Right hindlimb (tissue), 1 donor: Measurements from ENCODE around the gene ZNRD2.

Source experiments
- DNase-seq: peaks from one replicate; pipeline ENCODE4 v3.0.0-alpha.2; 2018

Gene ZNRD2

DNA sequence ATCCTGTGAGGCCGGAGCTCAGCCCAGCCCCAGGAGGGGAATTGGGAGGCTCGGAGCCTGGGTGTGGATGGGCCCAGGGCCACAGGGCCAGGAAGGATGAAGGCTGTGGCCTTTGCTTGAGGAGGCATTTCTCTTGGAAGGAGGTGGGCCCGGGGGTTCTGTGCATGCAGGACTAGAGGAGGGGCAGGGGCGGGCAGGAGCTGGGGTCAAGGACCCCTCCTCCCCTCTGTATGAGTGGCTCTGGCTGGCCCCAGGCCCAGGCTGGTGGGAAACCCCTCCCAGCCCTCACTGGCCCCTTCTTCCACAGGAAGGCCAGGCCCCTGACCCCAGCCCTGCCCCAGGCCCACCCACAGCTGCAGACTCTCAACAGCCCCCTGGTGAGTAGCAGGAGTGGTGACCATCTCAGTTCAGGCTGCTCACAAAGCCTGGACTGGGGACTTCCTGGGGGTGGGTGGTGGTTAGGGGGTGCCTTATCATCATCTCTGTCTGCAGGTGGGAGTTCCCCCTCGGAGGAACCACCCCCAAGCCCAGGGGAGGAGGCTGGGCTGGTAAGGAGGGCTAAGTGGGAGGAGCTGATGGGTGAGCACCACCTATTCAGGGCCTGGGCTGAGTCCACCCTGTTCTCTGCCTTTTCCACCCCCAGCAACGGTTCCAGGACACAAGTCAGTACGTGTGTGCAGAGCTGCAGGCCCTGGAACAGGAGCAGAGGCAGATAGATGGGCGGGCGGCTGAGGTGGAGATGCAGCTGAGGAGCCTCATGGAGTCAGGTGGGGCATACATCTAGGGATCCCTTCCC, 19.4 kb downstream of the ZNRD2 start:
- no peak for DNase-seq

- peak; percentile 86 for DNase-seq
Measured at GRCh38 chr11:65590240-65590738, 20.0 kb downstream of the ZNRD2 start.

GRCh38 chr11:65591939-65592857, 21.9 kb downstream of the ZNRD2 start:
- DNase-seq = peak; percentile 73

DNA sequence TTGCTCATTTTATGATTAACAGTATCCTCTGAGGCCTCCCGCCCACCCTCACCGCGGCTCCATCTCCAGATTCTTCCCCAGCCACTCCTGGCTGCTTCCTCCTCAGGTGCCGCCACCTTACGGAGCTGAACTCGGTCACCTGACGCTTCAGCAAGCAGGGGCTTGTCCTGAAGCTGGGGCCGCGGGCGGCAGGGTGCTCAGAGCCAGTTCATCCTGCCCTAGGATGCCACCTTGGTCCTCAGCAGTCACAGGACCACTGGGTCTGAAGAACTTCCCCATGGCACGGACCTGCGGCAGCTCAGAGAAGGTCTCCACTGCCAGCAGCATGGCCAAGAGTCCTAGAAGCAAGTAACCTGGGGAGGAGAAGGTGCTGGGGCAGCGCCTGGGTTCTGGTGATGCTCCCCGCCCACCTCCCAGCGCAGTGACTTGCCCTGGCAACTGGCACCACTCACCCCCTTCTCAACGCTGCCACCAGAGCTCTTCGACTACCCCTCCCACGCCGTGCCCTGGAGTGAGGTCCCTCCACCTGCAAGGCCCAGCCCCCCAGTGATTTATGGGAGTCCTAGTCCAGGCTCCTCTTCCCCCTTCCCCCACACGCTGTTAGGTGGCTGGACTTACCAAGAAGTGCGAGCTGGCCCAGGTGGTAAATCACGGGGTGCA, 22.7 kb downstream of the ZNRD2 start:
- no peak for DNase-seq

GRCh38 chr11:65593518-65594414, 23.5 kb downstream of the ZNRD2 start:
- DNase-seq = no peak

- no peak for DNase-seq
Measured at GRCh38 chr11:65595131-65595530, 24.9 kb downstream of the ZNRD2 start.

- no peak for DNase-seq
Measured at GRCh38 chr11:65595543-65596281, 25.4 kb downstream of the ZNRD2 start, which contains the start of gene KCNK7. Gene KCNK7, minus strand, starts transcription at chr11:65595800. Its CDS starts 28 bp downstream, at chr11:65595772.

DNA sequence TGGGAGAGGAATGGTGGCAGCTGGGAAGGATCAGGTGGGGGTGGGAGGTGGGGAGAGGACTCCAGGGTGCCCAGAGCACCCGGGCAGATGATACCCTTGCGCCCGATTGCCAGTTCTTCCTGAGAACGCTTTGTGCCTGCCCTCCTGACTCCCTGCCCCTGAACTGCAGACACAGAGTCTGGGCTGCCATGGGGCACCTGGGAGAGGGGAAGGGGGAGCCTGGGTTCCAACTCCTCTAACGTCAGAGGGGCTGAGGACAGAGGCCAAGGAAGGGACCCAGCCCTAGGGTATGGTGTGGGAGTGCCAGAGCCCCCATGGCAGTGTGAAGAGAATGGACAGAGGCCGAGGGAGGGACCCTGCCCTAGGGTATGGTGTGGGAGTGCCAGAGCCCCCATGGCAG, 26.2 kb downstream of the ZNRD2 start:
- no peak for DNase-seq

DNA sequence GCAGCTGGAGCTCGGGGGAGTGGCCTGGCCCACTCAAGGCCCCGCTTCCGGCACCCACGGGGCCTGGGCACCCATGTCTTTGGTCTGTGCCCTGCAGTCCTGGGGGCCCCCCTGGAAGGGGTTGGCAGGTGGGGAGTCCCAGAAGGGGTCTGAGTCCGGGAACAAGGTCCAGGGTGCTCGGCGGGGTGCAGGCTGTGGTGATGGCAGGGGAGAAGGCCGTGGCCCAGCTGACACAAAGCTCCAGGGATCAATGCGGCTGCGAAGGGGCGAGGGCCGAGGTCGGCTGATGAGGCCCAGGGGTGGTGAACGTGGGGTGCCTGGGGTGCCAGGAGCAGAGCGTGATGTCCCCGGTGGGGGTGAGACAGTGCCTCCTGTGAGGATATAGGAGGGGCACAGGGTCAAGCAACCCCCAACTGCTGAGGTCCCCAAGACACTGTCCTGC, 28.0 kb downstream of the ZNRD2 start:
- DNase-seq = no peak

DNA sequence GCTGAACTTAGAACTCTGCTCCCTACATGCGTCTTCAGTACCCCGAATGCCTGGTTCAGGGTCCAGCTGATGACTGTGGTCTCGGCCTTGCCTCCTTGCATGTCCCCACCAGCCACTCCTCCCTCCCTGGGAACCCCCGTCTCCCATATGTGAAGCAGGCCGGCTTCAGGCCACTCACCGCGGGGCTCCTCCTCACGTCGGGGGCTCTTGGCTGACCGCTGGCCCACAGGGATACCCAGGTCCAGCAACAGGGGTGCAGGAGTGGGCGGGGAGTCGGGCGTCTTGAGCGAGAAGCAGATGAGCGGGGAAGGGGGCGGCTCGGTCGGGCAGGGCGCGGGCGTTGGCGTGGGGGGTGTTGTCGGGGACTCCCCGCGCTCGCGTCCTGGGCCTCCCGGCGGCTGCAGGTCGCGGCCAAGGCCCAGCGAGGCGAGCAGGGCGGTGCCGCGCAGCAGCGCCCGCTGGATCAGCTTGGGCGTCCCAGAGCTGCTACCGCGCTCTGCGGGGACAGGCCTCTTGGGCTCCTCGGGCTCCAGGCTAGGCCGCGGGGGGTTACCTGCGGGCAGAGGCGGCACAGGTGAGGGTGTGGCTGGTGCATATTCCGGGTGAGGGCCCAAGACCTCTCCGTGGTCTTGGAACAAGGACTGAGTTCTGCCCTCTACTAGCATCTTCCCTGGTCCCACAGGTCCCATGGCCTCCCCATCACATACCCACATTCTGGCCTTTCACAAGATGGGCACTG, 29.1 kb downstream of the ZNRD2 start:
- no peak for DNase-seq

GRCh38 chr11:65599955-65600246, 29.6 kb downstream of the ZNRD2 start:
- no peak for DNase-seq

- no peak for DNase-seq
Measured at GRCh38 chr11:65604258-65604657, 34.0 kb downstream of the ZNRD2 start.

DNA sequence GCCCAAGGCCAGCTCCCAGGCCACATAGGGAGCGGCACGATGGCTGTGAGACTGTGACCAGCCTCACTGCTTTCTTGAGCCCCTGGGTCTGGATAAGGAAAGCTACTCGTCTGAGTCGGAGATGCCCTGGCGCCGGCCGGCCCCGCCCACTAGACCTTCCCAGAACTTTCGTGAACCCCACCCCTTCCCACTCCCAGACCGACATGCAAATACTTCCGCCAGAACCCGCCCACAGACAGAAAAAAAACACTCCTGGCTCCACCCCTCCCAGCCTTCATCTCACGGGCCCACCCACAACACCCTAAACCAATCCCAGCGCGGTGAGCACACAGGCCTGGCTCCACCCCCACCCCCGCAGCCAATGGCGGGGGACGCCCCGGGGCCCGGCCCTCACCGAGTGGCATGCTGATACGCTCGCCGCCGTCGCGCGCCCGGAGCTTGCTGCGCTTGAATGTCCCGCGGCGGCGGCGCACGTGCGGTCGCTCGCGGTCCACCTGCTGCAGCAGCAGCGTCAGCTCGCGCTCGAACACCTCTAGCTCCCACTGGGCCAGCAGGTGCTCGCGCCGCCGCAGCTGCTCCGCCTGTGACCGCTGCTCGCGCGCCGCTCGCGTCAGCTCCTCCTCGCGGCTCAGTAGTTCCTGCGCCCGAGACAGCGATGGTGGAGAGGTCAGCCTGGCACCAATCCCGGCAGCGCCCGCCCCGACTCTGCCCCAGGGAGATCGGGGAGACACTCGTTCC, 36.8 kb downstream of the ZNRD2 start:
- peak; percentile 98 for DNase-seq

GRCh38 chr11:65607614-65608426, 37.5 kb downstream of the ZNRD2 start:
- no peak for DNase-seq

DNA sequence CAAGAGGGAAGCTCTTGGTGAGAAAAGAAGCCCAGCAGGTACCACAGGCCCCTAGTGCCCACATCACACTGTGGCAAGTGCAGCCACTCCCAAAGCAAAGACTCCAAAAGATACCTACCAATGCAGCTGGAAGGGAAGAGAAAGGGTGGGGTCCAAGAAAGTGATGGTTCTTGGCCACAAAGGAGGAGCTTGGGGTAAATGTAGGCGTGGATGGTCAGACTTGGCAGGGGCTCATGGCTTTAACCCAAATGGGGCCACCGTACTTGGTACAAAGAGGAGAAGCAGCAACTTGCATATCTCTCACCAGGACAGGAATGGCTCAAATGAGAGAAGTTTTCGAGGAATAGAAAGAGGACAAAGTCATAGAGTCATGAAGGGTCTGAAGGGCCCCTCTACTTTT, 39.0 kb downstream of the ZNRD2 start:
- DNase-seq = no peak

- DNase-seq = no peak
Measured at GRCh38 chr11:65609665-65610064, 39.4 kb downstream of the ZNRD2 start.

GRCh38 chr11:65610404-65610803, 40.1 kb downstream of the ZNRD2 start:
- no peak for DNase-seq

DNA sequence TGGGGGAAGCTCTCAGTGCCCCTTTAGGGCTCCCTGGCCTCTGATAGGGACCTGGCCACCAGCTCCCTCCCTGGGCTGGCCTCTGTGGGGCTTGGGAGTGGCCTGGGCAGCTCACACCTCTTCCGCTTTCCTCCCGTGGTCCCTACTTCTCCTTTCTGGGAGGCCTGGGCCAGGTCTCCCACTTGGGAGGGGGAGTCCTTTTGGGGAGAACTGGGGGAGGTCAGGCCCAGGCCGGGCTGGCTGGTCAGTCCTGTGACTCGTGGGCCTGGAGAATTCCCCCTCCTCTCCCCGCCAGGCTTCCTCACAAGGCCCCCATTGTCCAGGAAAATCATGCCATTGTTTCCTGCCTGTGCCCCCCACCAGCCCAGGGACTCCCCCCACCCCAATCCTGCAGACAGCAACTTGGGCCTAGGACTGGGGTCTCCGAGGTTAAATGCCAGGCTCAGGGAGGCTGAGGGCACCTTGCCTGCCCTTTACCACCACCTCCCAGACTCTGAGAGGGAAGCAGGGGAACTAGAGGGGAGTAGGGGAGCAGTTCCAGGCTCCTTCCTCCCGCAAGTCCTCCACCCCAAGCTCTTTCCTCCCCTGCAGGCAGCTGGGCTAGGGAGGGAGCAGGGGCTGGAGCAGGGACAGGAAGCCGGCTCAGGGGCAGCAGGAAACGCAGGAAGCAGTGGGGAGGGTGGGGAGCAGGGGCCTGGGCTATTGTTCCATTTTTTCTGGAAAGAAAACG, 40.9 kb downstream of the ZNRD2 start:
- DNase-seq = peak; percentile 70
